Measurements from ENCODE around the gene CSNK1E.

The CSNK1E gene

GRCh38 chr22:38290347-38290746, 26.9 kb downstream of the CSNK1E start:
- no peaks in the 10 kb centered on the region for H3K9me2 ChIP-seq (replicated peaks; ENCODE audit: control insufficient read depth, low read length)
- H3K4me3 ChIP-seq (ENCODE audit: low read length), result no peak overlapping the region
- H3K27me3 ChIP-seq (ENCODE audit: control insufficient read depth, low read length), result no peaks in the 10 kb centered on the region
- H4K20me1 ChIP-seq (ENCODE audit: control insufficient read depth, insufficient read depth, low read depth, low read length), result no peaks in the 10 kb centered on the region
- H3K79me2 ChIP-seq (ENCODE audit: control insufficient read depth, low read length), result no peaks in the 10 kb centered on the region
- no peak overlapping the region for H3K4me2 ChIP-seq (ENCODE audit: low read length)
- peaks cover 42% of the 10 kb centered on the region for H3K36me3 ChIP-seq (ENCODE audit: control insufficient read depth, low read length)
- no peak for TF ChIP-seq CTCF (IDR thresholded peaks at IDR 0.05; ENCODE audit: low read depth, low read length, poor library complexity, severe bottlenecking)
- no peak for TF ChIP-seq EZH2phosphoT487 (IDR thresholded peaks at IDR 0.05; ENCODE audit: borderline replicate concordance, low read length)
- no peak overlapping the region for H3K27ac ChIP-seq (ENCODE audit: low read depth, low read length)
- peaks cover 7% of the 10 kb centered on the region for H3K4me1 ChIP-seq (ENCODE audit: control insufficient read depth, low read length)
- H3F3A ChIP-seq (ENCODE audit: control insufficient read depth, insufficient read depth), result peaks cover 4% of the 10 kb centered on the region; the same call in 1 of the 2 replicates
- no peaks in the 10 kb centered on the region for H3K9me3 ChIP-seq (ENCODE audit: control insufficient read depth, insufficient read depth, low read length)

- Histone ChIP-seq H3K9me2 (replicated peaks; ENCODE audit: control insufficient read depth, low read length) (no peaks in the 10 kb centered on the region), H3K9me3 (ENCODE audit: control insufficient read depth, insufficient read depth, low read length) (no peaks in the 10 kb centered on the region), H3K4me2 (ENCODE audit: low read length) (no peak overlapping the region), H3K4me1 (ENCODE audit: control insufficient read depth, low read length) (peaks cover 7% of the 10 kb centered on the region), H3K27me3 (ENCODE audit: control insufficient read depth, low read length) (no peaks in the 10 kb centered on the region), H4K20me1 (ENCODE audit: control insufficient read depth, insufficient read depth, low read depth, low read length) (no peaks in the 10 kb centered on the region), H3F3A (ENCODE audit: control insufficient read depth, insufficient read depth) (peaks cover 4% of the 10 kb centered on the region; the same call in 1 of the 2 replicates), H3K79me2 (ENCODE audit: control insufficient read depth, low read length) (no peaks in the 10 kb centered on the region), H3K27ac (ENCODE audit: low read depth, low read length) (no peak overlapping the region), H3K4me3 (ENCODE audit: low read length) (no peak overlapping the region), H3K36me3 (ENCODE audit: control insufficient read depth, low read length) (peaks cover 35% of the 10 kb centered on the region)
- TF ChIP-seq CTCF (IDR thresholded peaks at IDR 0.05; ENCODE audit: low read depth, low read length, poor library complexity, severe bottlenecking), result no peak
- no peak for TF ChIP-seq EZH2phosphoT487 (IDR thresholded peaks at IDR 0.05; ENCODE audit: borderline replicate concordance, low read length)
Observed at GRCh38 chr22:38289583-38290082, 27.6 kb downstream of the CSNK1E start.

GRCh38 chr22:38286915-38287669, 30.1 kb downstream of the CSNK1E start:
- Histone ChIP-seq H3K36me3 (ENCODE audit: control insufficient read depth, low read length) (peaks cover 13% of the 10 kb centered on the region), H3K27ac (ENCODE audit: low read depth, low read length) (no peak overlapping the region), H3K9me3 (ENCODE audit: control insufficient read depth, insufficient read depth, low read length) (no peaks in the 10 kb centered on the region), H4K20me1 (ENCODE audit: control insufficient read depth, insufficient read depth, low read depth, low read length) (no peaks in the 10 kb centered on the region), H3K9me2 (replicated peaks; ENCODE audit: control insufficient read depth, low read length) (no peaks in the 10 kb centered on the region), H3K27me3 (ENCODE audit: control insufficient read depth, low read length) (no peaks in the 10 kb centered on the region), H3F3A (ENCODE audit: control insufficient read depth, insufficient read depth) (peaks cover 4% of the 10 kb centered on the region; the same call in 1 of the 2 replicates), H3K4me2 (ENCODE audit: low read length) (no peak overlapping the region), H3K79me2 (ENCODE audit: control insufficient read depth, low read length) (no peaks in the 10 kb centered on the region), H3K4me1 (ENCODE audit: control insufficient read depth, low read length) (peaks cover 7% of the 10 kb centered on the region), H3K4me3 (ENCODE audit: low read length) (no peak overlapping the region)
- no peak for TF ChIP-seq EZH2phosphoT487 (IDR thresholded peaks at IDR 0.05; ENCODE audit: borderline replicate concordance, low read length)
- TF ChIP-seq CTCF (IDR thresholded peaks at IDR 0.05; ENCODE audit: low read depth, low read length, poor library complexity, severe bottlenecking), result no peak
